GM12891 (cell line): ENCODE results near the gene SIAH1.

ENCODE experiments used
- POLR2A ChIP-seq: IDR thresholded peaks from 2 replicates; pipeline ENCODE4 v1.6.1; 2011; ENCODE audit warnings: low read depth, low read length, control low read depth
- POLR2AphosphoS5 ChIP-seq: IDR thresholded peaks from 2 replicates; pipeline ENCODE4 v1.6.1; 2011; ENCODE audit warnings: low read depth, low read length, control low read depth
- TAF1 ChIP-seq: IDR thresholded peaks from 2 replicates; pipeline ENCODE4 v1.6.1; 2011; ENCODE audit warnings: low read depth, low read length, control low read depth

DNA sequence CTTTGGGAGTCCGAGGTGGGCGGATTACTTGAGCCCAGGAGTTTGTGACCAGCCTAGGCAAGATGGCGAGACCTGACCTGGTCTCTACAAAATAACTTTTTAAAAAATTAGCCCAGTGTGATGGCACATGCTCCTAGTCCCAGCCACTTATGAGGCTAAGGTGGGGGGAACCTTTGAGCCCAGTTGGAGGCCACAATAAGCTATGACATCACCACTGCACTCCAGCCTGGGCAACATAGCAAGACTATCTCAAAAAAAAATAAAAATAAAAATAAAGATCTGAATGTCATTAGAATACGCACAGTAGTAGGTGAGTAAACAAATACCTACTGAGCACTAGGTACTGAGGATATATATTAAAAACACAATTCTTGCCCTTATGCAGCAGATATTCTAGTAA lies 3.1 kb downstream of the SIAH1 start:
- TF ChIP-seq POLR2AphosphoS5, result no peak
- no peak for TF ChIP-seq POLR2A
- TF ChIP-seq TAF1, result no peak
